Neural cell (in vitro differentiated cells): ENCODE data around the gene SEZ6.

ENCODE experiments used
- EP300 ChIP-seq: fragments of 450-650 bp; conservative IDR thresholded peaks from 2 replicates; pipeline ENCODE4 v1.6.1; 2014; ENCODE audit warnings: antibody characterized with exemption, mild to moderate bottlenecking, moderate library complexity; ENCODE audit not compliant: poor library complexity, severe bottlenecking
- EZH2 ChIP-seq: fragments of 200-600, 300-800 bp; shearing (Covaris generic), sonication (generic); IDR thresholded peaks from 2 replicates; pipeline ENCODE4 v1.6.1; 2014; ENCODE audit warnings: antibody characterized with exemption, low read length, borderline replicate concordance, mild to moderate bottlenecking; ENCODE audit not compliant: insufficient read depth, poor library complexity, severe bottlenecking
- MXI1 ChIP-seq: fragments of 450-650 bp; conservative IDR thresholded peaks from 2 replicates; pipeline ENCODE4 v1.6.1; 2014; ENCODE audit warnings: antibody characterized with exemption, mild to moderate bottlenecking; ENCODE audit not compliant: poor library complexity, severe bottlenecking
- POLR2AphosphoS5 ChIP-seq: IDR thresholded peaks from 2 replicates; pipeline ENCODE4 v1.6.1; 2012
- TAF1 ChIP-seq: IDR thresholded peaks from 2 replicates; pipeline ENCODE4 v1.6.1; 2012; ENCODE audit warnings: low read depth
- TF ChIP-seq, protein P1 (sequence below): fragments of 450-650 bp; IDR thresholded peaks from 2 replicates; pipeline ENCODE4 v1.5.1; 2014; ENCODE audit warnings: antibody characterized with exemption, mild to moderate bottlenecking, moderate library complexity; ENCODE audit not compliant: poor library complexity, severe bottlenecking
- TF ChIP-seq, protein P2 (sequence below): IDR thresholded peaks from 2 replicates; pipeline ENCODE4 v1.6.1; 2012; ENCODE audit warnings: borderline replicate concordance

- TF ChIP-seq EP300 (no peak), POLR2AphosphoS5 (no peak), EZH2 (no peak), TAF1 (peak; percentile 13), MXI1 (peak; percentile 42)
- TF ChIP-seq, protein P1, sequence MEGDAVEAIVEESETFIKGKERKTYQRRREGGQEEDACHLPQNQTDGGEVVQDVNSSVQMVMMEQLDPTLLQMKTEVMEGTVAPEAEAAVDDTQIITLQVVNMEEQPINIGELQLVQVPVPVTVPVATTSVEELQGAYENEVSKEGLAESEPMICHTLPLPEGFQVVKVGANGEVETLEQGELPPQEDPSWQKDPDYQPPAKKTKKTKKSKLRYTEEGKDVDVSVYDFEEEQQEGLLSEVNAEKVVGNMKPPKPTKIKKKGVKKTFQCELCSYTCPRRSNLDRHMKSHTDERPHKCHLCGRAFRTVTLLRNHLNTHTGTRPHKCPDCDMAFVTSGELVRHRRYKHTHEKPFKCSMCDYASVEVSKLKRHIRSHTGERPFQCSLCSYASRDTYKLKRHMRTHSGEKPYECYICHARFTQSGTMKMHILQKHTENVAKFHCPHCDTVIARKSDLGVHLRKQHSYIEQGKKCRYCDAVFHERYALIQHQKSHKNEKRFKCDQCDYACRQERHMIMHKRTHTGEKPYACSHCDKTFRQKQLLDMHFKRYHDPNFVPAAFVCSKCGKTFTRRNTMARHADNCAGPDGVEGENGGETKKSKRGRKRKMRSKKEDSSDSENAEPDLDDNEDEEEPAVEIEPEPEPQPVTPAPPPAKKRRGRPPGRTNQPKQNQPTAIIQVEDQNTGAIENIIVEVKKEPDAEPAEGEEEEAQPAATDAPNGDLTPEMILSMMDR = no peak
- TF ChIP-seq, protein P2, sequence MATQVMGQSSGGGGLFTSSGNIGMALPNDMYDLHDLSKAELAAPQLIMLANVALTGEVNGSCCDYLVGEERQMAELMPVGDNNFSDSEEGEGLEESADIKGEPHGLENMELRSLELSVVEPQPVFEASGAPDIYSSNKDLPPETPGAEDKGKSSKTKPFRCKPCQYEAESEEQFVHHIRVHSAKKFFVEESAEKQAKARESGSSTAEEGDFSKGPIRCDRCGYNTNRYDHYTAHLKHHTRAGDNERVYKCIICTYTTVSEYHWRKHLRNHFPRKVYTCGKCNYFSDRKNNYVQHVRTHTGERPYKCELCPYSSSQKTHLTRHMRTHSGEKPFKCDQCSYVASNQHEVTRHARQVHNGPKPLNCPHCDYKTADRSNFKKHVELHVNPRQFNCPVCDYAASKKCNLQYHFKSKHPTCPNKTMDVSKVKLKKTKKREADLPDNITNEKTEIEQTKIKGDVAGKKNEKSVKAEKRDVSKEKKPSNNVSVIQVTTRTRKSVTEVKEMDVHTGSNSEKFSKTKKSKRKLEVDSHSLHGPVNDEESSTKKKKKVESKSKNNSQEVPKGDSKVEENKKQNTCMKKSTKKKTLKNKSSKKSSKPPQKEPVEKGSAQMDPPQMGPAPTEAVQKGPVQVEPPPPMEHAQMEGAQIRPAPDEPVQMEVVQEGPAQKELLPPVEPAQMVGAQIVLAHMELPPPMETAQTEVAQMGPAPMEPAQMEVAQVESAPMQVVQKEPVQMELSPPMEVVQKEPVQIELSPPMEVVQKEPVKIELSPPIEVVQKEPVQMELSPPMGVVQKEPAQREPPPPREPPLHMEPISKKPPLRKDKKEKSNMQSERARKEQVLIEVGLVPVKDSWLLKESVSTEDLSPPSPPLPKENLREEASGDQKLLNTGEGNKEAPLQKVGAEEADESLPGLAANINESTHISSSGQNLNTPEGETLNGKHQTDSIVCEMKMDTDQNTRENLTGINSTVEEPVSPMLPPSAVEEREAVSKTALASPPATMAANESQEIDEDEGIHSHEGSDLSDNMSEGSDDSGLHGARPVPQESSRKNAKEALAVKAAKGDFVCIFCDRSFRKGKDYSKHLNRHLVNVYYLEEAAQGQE = no peak
Measured at GRCh38 chr17:28948873-28949184, 57.0 kb downstream of the SEZ6 start.
